OCI-LY3 (cell line): Measurements from ENCODE around the gene OR6M1.

ENCODE experiments used
- H2AFZ ChIP-seq: fragments of 200-600, 300-600 bp; shearing (Covaris generic); 2 replicates; pipeline ENCODE4 v1.6.0; 2014; ENCODE audit warnings: antibody characterized with exemption, low read depth, low read length
- H3K27ac ChIP-seq: fragments of 200-600, 300-600 bp; sonication (generic); 2 replicates; pipeline ENCODE4 v1.5.1; 2014; ENCODE audit warnings: mild to moderate bottlenecking, low read length, moderate library complexity, mixed read lengths
- H3K27me3 ChIP-seq: fragments of 200-600, 300-600 bp; sonication (generic); 2 replicates; pipeline ENCODE4 v1.6.1; 2014; ENCODE audit warnings: low read depth, low read length, mixed read lengths
- H3K36me3 ChIP-seq: fragments of 200-600, 300-600 bp; sonication (generic); replicated peaks from 2 replicates; pipeline ENCODE3; 2014; ENCODE audit warnings: low read depth, low read length, mixed read lengths
- H3K4me1 ChIP-seq: fragments of 300-600, 200-600 bp; sonication (generic); 2 replicates; pipeline ENCODE4 v1.6.1; 2014; ENCODE audit warnings: low read length, mixed read lengths
- H3K4me2 ChIP-seq: fragments of 200-600, 300-600 bp; sonication (generic); 2 replicates; pipeline ENCODE4 v1.6.1; 2014; ENCODE audit warnings: low read length, mixed read lengths
- H3K4me3 ChIP-seq: fragments of 300-600, 200-600 bp; sonication (generic); 2 replicates; pipeline ENCODE4 v1.5.1; 2014; ENCODE audit warnings: antibody characterized with exemption, mild to moderate bottlenecking, low read length, moderate library complexity
- H3K79me2 ChIP-seq: fragments of 300-600, 200-600 bp; shearing (Covaris generic); 2 replicates; pipeline ENCODE4 v1.6.1; 2014; ENCODE audit warnings: mild to moderate bottlenecking, low read length, mixed read lengths
- H3K9ac ChIP-seq: fragments of 300-600, 200-600 bp; shearing (Covaris generic); 2 replicates; pipeline ENCODE4 v1.6.0; 2014; ENCODE audit warnings: mild to moderate bottlenecking, low read length, moderate library complexity
- H3K9me3 ChIP-seq: fragments of 200-600, 300-600 bp; shearing (Covaris generic); 2 replicates; pipeline ENCODE4 v1.6.1; 2014; ENCODE audit warnings: low read length, mixed read lengths; ENCODE audit not compliant: insufficient read depth
- H4K20me1 ChIP-seq: fragments of 200-600, 300-600 bp; sonication (generic); 2 replicates; pipeline ENCODE4 v1.6.1; 2016; ENCODE audit warnings: low read length, mixed read lengths; ENCODE audit not compliant: insufficient read depth
- EZH2phosphoT487 ChIP-seq: fragments of 200-600 bp; shearing (Covaris generic); IDR thresholded peaks from 2 replicates; pipeline ENCODE4 v1.6.1; 2018; ENCODE audit warnings: antibody characterized with exemption, mixed run types, low read depth
- TF ChIP-seq, protein P1 (sequence below): fragments of 200-600, 300-600 bp; sonication (generic); IDR thresholded peaks from 2 replicates; pipeline ENCODE4 v1.5.1; 2014; ENCODE audit warnings: antibody characterized with exemption, low read length, low read depth

Gene OR6M1

DNA sequence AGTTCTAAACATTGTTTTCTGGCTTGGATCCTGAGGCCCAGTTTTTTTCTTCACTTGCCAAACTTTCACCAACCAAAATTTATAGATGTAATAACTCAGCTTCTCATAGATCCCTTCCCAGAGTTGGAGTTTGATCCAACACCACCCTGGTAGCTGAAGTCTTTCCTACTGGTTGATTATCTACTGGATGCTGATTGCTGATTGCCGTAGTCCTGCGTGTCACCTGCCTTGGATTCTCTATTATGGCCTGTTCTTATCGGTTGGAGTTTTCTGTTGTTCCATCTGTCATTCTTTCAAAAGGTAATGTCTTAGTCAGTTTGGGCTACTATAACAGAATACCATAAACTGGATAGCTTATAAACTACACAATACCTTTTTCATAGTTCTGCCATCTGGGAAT is 34.5 kb downstream of the OR6M1 start:
- no peaks in the 10 kb centered on the region for H3K27me3 ChIP-seq
- no peak overlapping the region for H3K9ac ChIP-seq
- TF ChIP-seq, protein P1, sequence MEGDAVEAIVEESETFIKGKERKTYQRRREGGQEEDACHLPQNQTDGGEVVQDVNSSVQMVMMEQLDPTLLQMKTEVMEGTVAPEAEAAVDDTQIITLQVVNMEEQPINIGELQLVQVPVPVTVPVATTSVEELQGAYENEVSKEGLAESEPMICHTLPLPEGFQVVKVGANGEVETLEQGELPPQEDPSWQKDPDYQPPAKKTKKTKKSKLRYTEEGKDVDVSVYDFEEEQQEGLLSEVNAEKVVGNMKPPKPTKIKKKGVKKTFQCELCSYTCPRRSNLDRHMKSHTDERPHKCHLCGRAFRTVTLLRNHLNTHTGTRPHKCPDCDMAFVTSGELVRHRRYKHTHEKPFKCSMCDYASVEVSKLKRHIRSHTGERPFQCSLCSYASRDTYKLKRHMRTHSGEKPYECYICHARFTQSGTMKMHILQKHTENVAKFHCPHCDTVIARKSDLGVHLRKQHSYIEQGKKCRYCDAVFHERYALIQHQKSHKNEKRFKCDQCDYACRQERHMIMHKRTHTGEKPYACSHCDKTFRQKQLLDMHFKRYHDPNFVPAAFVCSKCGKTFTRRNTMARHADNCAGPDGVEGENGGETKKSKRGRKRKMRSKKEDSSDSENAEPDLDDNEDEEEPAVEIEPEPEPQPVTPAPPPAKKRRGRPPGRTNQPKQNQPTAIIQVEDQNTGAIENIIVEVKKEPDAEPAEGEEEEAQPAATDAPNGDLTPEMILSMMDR, result no peak
- TF ChIP-seq EZH2phosphoT487, result no peak
- H4K20me1 ChIP-seq, result no peaks in the 10 kb centered on the region
- no peak overlapping the region for H3K4me2 ChIP-seq
- no peaks in the 10 kb centered on the region for H3K79me2 ChIP-seq
- H3K27ac ChIP-seq, result no peak overlapping the region
- H3K4me3 ChIP-seq, result no peak overlapping the region
- no peaks in the 10 kb centered on the region for H3K4me1 ChIP-seq
- H3K36me3 ChIP-seq, result no peaks in the 10 kb centered on the region
- H2AFZ ChIP-seq, result no peak overlapping the region
- no peaks in the 10 kb centered on the region for H3K9me3 ChIP-seq

GRCh38 chr11:123770712-123771111 is 35.4 kb downstream of the OR6M1 start:
- TF ChIP-seq, protein P1, result no peak
- no peak for TF ChIP-seq EZH2phosphoT487

GRCh38 chr11:123765601-123766000 is 40.5 kb downstream of the OR6M1 start:
- no peak overlapping the region for H3K9ac ChIP-seq
- no peak overlapping the region for H3K4me2 ChIP-seq
- H3K27me3 ChIP-seq, result no peaks in the 10 kb centered on the region
- H3K36me3 ChIP-seq, result no peaks in the 10 kb centered on the region
- H3K27ac ChIP-seq, result no peak overlapping the region
- no peaks in the 10 kb centered on the region for H3K79me2 ChIP-seq
- H2AFZ ChIP-seq, result no peak overlapping the region
- no peak overlapping the region for H3K4me3 ChIP-seq
- no peaks in the 10 kb centered on the region for H4K20me1 ChIP-seq
- peaks cover 4% of the 10 kb centered on the region for H3K4me1 ChIP-seq
- H3K9me3 ChIP-seq, result no peaks in the 10 kb centered on the region
- no peak for TF ChIP-seq EZH2phosphoT487
- TF ChIP-seq, protein P1, result no peak

More at GRCh38 chr11:123770712-123771111, 35.4 kb downstream of the OR6M1 start:
- H3K27ac ChIP-seq, result no peak overlapping the region
- no peak overlapping the region for H3K9ac ChIP-seq
- H3K9me3 ChIP-seq, result no peaks in the 10 kb centered on the region
- no peak overlapping the region for H2AFZ ChIP-seq
- H3K4me3 ChIP-seq, result no peak overlapping the region
- H3K36me3 ChIP-seq, result no peaks in the 10 kb centered on the region
- H4K20me1 ChIP-seq, result no peaks in the 10 kb centered on the region
- no peaks in the 10 kb centered on the region for H3K79me2 ChIP-seq
- H3K4me1 ChIP-seq, result no peaks in the 10 kb centered on the region
- no peaks in the 10 kb centered on the region for H3K27me3 ChIP-seq
- no peak overlapping the region for H3K4me2 ChIP-seq

- no peaks in the 10 kb centered on the region for H4K20me1 ChIP-seq
- H2AFZ ChIP-seq, result no peak overlapping the region
- H3K27ac ChIP-seq, result no peak overlapping the region
- no peaks in the 10 kb centered on the region for H3K36me3 ChIP-seq
- 0 out of 2 replicates have a peak, but pooled peaks cover 4% of the 10 kb centered on the region for H3K27me3 ChIP-seq
- H3K79me2 ChIP-seq, result no peaks in the 10 kb centered on the region
- peaks cover 4% of the 10 kb centered on the region for H3K4me1 ChIP-seq
- H3K4me2 ChIP-seq, result no peak overlapping the region
- H3K4me3 ChIP-seq, result no peak overlapping the region
- TF ChIP-seq, protein P1, result no peak
- no peak for TF ChIP-seq EZH2phosphoT487
- no peak overlapping the region for H3K9ac ChIP-seq
- H3K9me3 ChIP-seq, result no peaks in the 10 kb centered on the region
Measured at GRCh38 chr11:123762422-123762821, 43.7 kb downstream of the OR6M1 start.
